ENCODE measurements around the gene PON3. TPM values are rescaled to one million over a fixed set of nuclear protein-coding genes. Genes with fewer than 3 reads are reported as not detected.

Gene PON3
- polyA plus RNA-seq, 3 donors, result 2.2 to 2.5 (median 2.3) TPM

GRCh38 chr7:95319570-95319969 is 76.6 kb downstream of the PON3 start:
- no peak for DNase-seq (ENCODE audit: extremely low read depth in 1 of 11, low read depth in 9 of 11, low spot score in 4 of 11)

- DNase-seq (ENCODE audit: extremely low read depth in 1 of 11, low read depth in 9 of 11, low spot score in 4 of 11), result no peak
These were observed 77.6 kb downstream of the PON3 start for GRCh38 chr7:95318501-95319100.

GRCh38 chr7:95317966-95318365 is 78.2 kb downstream of the PON3 start:
- DNase-seq (ENCODE audit: extremely low read depth in 1 of 11, low read depth in 9 of 11, low spot score in 4 of 11), result no peak

- DNase-seq (ENCODE audit: extremely low read depth in 1 of 11, low read depth in 9 of 11, low spot score in 4 of 11), result no peak
These were observed 78.6 kb downstream of the PON3 start for GRCh38 chr7:95317546-95317945.

GRCh38 chr7:95316588-95316987 is 79.6 kb downstream of the PON3 start:
- DNase-seq (ENCODE audit: extremely low read depth in 1 of 11, low read depth in 9 of 11, low spot score in 4 of 11), result no peak

GRCh38 chr7:95312561-95312960 is 83.6 kb downstream of the PON3 start:
- DNase-seq (ENCODE audit: extremely low read depth in 1 of 11, low read depth in 9 of 11, low spot score in 4 of 11), result no peak

GRCh38 chr7:95311389-95311788 is 84.8 kb downstream of the PON3 start:
- no peak for DNase-seq (ENCODE audit: extremely low read depth in 1 of 11, low read depth in 9 of 11, low spot score in 4 of 11)

GRCh38 chr7:95309951-95310350 is 86.2 kb downstream of the PON3 start:
- no peak for DNase-seq (ENCODE audit: extremely low read depth in 1 of 11, low read depth in 9 of 11, low spot score in 4 of 11)

Other genes with a start within 250 kb of the PON3 start
- gene PON1, start 71.8 kb downstream of the PON3 start, polyA plus RNA-seq (ENCODE audit: insufficient read length in 3 of 3), result 1 to 10 TPM in 2 of 3 donors, under 1 TPM in 1; 0.34 to 3.6 (median 1.3) TPM
- gene PON2, start 38.7 kb upstream of the PON3 start, polyA plus RNA-seq (ENCODE audit: insufficient read length in 3 of 3), result 100 to 1,000 TPM; 153 to 230 (median 185) TPM
- under 1 TPM; 0.08 to 0.14 (median 0.13) TPM for gene ASB4, start 89.6 kb upstream of the PON3 start, polyA plus RNA-seq (ENCODE audit: insufficient read length in 3 of 3)
- 10 to 100 TPM; 15.2 to 31.9 (median 21.3) TPM for gene PDK4, start 200.1 kb upstream of the PON3 start, polyA plus RNA-seq (ENCODE audit: insufficient read length in 3 of 3)

Measured in renal cortex interstitium (tissue), 11 donors.